K562 (cell line): Measurements from ENCODE around the gene KCNAB1. TPM values are rescaled to one million over a fixed set of nuclear protein-coding genes. Genes with fewer than 3 reads are reported as not detected.

ENCODE experiments used
- ATAC-seq: fragments of 200-7000 bp; cut with Tn5 transposase; 3 replicates; pipeline ENCODE4 v1.9.1; 2020; ENCODE audit warnings: moderate library complexity
- BruUV-seq: library from RNA; stranded (reverse); fragments of 400-500 nt; replicated peaks from 2 replicates; lab custom pipeline; 2021; lab: Mats Ljungman, UMichigan
- CTCF ChIA-PET: fragments of 300-600 bp; formaldehyde crosslinking; extraction: SDS; loops from one replicate; lab custom pipeline; 2021; ENCODE audit warnings: low intra/inter-chr PET ratio; lab: Yijun Ruan, JAX
- POLR2A ChIA-PET: fragments of 300-600, 350-650 bp; sonication (Branson Sonifier 250); formaldehyde crosslinking; extraction: SDS; loops from one replicate; lab custom pipeline; 2021; ENCODE audit warnings: antibody characterized with exemption, inconsistent platforms; lab: Yijun Ruan, JAX
- DNase-seq, 4 experiments: peaks; one replicate each; pipeline versions ENCODE4 v3.0.0 to v3.0.0-alpha.2; 2011 to 2018; ENCODE audit warnings: low spot score in 3 of 4, mixed read lengths in 3 of 4; ENCODE audit errors: extremely low read depth in 1 of 4
- FAIRE-seq: peaks from 2 replicates; lab custom pipeline; 2011; peaks lifted over from hg19 to GRCh38; lab: Jason Lieb, UNC
- H2AFZ ChIP-seq: 2 replicates; pipeline ENCODE4 v1.6.0; 2011; ENCODE audit warnings: low read depth, low read length, control low read depth, inconsistent platforms
- H3K27ac ChIP-seq: fragments of 200-600 bp; 3 replicates; pipeline ENCODE4 v1.8.0; 2011; ENCODE audit warnings: low read depth, mild to moderate bottlenecking, control low read depth, inconsistent platforms, low read length, moderate library complexity, mixed read lengths; ENCODE audit errors: extremely low read depth
- H3K27me3 ChIP-seq, 2 experiments: fragments of 300-600 bp in 1 of 2; 2 replicates in 1 of 2; 3 replicates in 1 of 2; pipeline versions ENCODE4 v1.6.0 to v1.8.0; 2011; ENCODE audit warnings: inconsistent platforms in 2 of 2, low read length in 2 of 2, mild to moderate bottlenecking in 1 of 2, mixed read lengths in 1 of 2, moderate library complexity in 1 of 2; ENCODE audit not compliant: control insufficient read depth in 2 of 2, insufficient read depth in 2 of 2
- H3K36me3 ChIP-seq: fragments of 300-600 bp; 3 replicates; pipeline ENCODE4 v1.8.0; 2011; ENCODE audit warnings: mild to moderate bottlenecking, low read length, inconsistent platforms; ENCODE audit not compliant: control insufficient read depth, insufficient read depth
- H3K4me1 ChIP-seq, 2 experiments: fragments of 200-600 bp in 1 of 2; replicated peaks in 1 of 2; 2 replicates in 1 of 2; 3 replicates in 1 of 2; pipeline versions ENCODE4 v1.5.1 to v1.8.0; 2011; ENCODE audit warnings: inconsistent platforms in 2 of 2, low read length in 2 of 2, mild to moderate bottlenecking in 1 of 2, mixed read lengths in 1 of 2, moderate library complexity in 1 of 2; ENCODE audit not compliant: control insufficient read depth in 2 of 2, insufficient read depth in 2 of 2
- H3K4me2 ChIP-seq: 2 replicates; pipeline ENCODE4 v1.6.1; 2011; ENCODE audit warnings: low read length, control low read depth, inconsistent platforms, mixed read lengths; ENCODE audit not compliant: insufficient read depth
- H3K4me3 ChIP-seq: fragments of 200-600 bp; sonication (generic), shearing (Covaris generic); 2 replicates; pipeline ENCODE4 v1.5.1; 2016; ENCODE audit warnings: control low read depth, inconsistent platforms
- H3K79me2 ChIP-seq: fragments of 200-600 bp; 3 replicates; pipeline ENCODE4 v1.8.0; 2011; ENCODE audit warnings: low read length, inconsistent platforms; ENCODE audit not compliant: control insufficient read depth, insufficient read depth
- H3K9ac ChIP-seq, 2 experiments: 2 replicates each; pipeline versions ENCODE4 v1.6.0 to v1.6.1; 2011; ENCODE audit warnings: low read depth in 2 of 2, low read length in 2 of 2, control low read depth in 1 of 2, inconsistent platforms in 1 of 2, mild to moderate bottlenecking in 1 of 2, mixed read lengths in 1 of 2; ENCODE audit not compliant: insufficient read depth in 1 of 2
- H3K9me1 ChIP-seq: one replicate; pipeline ENCODE4 v1.6.0; 2011; ENCODE audit warnings: inconsistent platforms, mild to moderate bottlenecking, low read length, moderate library complexity; ENCODE audit not compliant: control insufficient read depth, insufficient read depth
- H3K9me3 ChIP-seq: replicated peaks from 2 replicates; pipeline ENCODE4 v1.5.1; 2011; ENCODE audit warnings: low read depth, low read length, inconsistent platforms; ENCODE audit not compliant: control insufficient read depth, insufficient read depth
- H4K20me1 ChIP-seq: replicated peaks from 2 replicates; pipeline ENCODE4 v1.6.1; 2011; ENCODE audit warnings: low read length, inconsistent platforms, mixed read lengths; ENCODE audit not compliant: control insufficient read depth, insufficient read depth
- STAT6 ChIP-seq: sonication (generic); formaldehyde crosslinking; IDR thresholded peaks from 2 replicates; pipeline ENCODE4 v1.8.1; 2023; ENCODE audit warnings: mild to moderate bottlenecking, missing genetic modification reagents
- UBTF ChIP-seq, 2 experiments: IDR thresholded peaks; 2 replicates each; pipeline ENCODE4 v1.6.1; 2012; ENCODE audit warnings: improper control_type of control experiment in 2 of 2, low read depth in 2 of 2, low read length in 2 of 2, borderline replicate concordance in 1 of 2
- WGBS: fragments of 100-300 bp; shearing (Covaris generic); methylation state at CpG from one replicate; pipeline ENCODE4 v1.1.6; 2016; ENCODE audit warnings: low coverage, mixed read lengths; ENCODE audit not compliant: insufficient coverage; ENCODE audit errors: missing lambda C conversion rate; 5-methylcytosine and 5-hydroxymethylcytosine counted together
- in situ Hi-C: fragments of 300-500 bp; cut with MboI; formaldehyde crosslinking; loops from 4 replicates; pipeline ENCODE4 v1.15.0; 2018; ENCODE audit warnings: inconsistent platforms, mixed read lengths
- intact Hi-C: fragments of 100-400 bp; cut with micrococcal nuclease; formaldehyde crosslinking; loops from 2 replicates; pipeline ENCODE4 v1.14.2; 2022
- polyA plus RNA-seq, 8 experiments: library from polyadenylated mRNA; depleted of rRNA in 4 of 8; stranded (reverse) in 5 of 8; unstranded in 3 of 8; fragments of >200 nt; fragmentation: Nextera tagmentation in 2 of 8; fragmentation: Illumina TruSeq in 1 of 8; extraction: Ambion mirVana in 2 of 8; extraction: Trizol in 1 of 8; gene quantifications; 2 replicates each; pipeline versions ENCODE4 v1.2.1 to v1.2.3, GENCODE V29; 2011 to 2014; ENCODE audit warnings: inconsistent platforms in 1 of 8, missing spikeins in 1 of 8
- total RNA-seq, 7 experiments: library from RNA; depleted of rRNA in 6 of 7; stranded (reverse); fragments of >200 nt in 6 of 7; fragmentation: Illumina TruSeq in 2 of 7; extraction: Trizol in 2 of 7; gene quantifications; 2 replicates each; pipeline versions ENCODE4 v1.2.1 to v1.2.3, GENCODE V29; 2011 to 2021; ENCODE audit warnings: low replicate concordance in 1 of 7

The KCNAB1 gene
- total and polyA plus RNA-seq, 9 of the 15 experiments (the other 6 are each of a cell fraction or from before 2014, with no cell fraction given), result 0.14 to 1.2 (median 0.51) TPM

- no peak for DNase-seq
- Histone ChIP-seq H3K36me3 (no peaks in the 10 kb centered on the region), H4K20me1 (no peaks in the 10 kb centered on the region), H2AFZ (no peak overlapping the region), H3K9me3 (no peaks in the 10 kb centered on the region), H3K9ac (no peak overlapping the region), H3K9me1 (no peaks in the 10 kb centered on the region), H3K79me2 (no peaks in the 10 kb centered on the region), H3K4me2 (no peak overlapping the region), H3K27me3 (peaks cover 0 to 4% of the 10 kb centered on the region in 2 experiments; a peak in 2 of 5 replicates), H3K4me3 (no peak overlapping the region), H3K4me1 (no peaks in the 10 kb centered on the region), H3K27ac (no peak overlapping the region)
- POLR2A ChIA-PET, result no interaction called here
- no TSS peak for BruUV-seq
- intact Hi-C loops, result no loop called here
- CTCF ChIA-PET, result no interaction called here
- in situ Hi-C loops, result no loop called here
- WGBS, result 5% methylated on average over 2 of the region's 2 CpGs
- no peak for ATAC-seq
- TF ChIP-seq UBTF (IDR thresholded peaks at IDR 0.05; ENCODE audit: borderline replicate concordance in 1 of 2, low read depth in 2 of 2, low read length in 2 of 2) (peak in 1 of 2 experiments; percentile 80; a peak in 1 of 4 replicates), STAT6 (CRISPR knock-in tag) (no peak)
- no peak for FAIRE-seq
These were observed 237.9 kb downstream of the KCNAB1 start for GRCh38 chr3:156358232-156358631.
